ENCODE measurements around the gene SIPA1L3.

DNA sequence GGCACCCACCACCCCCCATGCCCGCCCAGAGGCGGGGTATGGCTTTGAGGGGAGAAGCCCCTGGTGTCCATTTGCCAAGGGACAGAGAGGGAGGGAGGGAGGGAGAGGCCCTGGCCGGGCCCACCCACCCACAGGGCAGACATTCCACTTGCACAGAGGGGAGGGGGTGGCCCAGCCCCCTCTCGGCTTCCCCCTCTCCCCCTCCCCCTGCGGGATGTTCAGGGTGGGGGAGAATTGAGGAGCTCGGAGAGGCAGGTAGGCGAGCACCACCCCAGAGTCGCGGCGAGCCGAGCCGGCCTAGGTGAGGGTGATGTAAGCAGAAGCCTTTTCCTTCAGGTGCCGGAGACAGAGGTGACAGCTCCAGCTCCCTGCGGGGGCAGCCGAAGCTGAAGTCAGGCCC is 304.8 kb downstream of the SIPA1L3 start:
- TF ChIP-seq, protein P1, sequence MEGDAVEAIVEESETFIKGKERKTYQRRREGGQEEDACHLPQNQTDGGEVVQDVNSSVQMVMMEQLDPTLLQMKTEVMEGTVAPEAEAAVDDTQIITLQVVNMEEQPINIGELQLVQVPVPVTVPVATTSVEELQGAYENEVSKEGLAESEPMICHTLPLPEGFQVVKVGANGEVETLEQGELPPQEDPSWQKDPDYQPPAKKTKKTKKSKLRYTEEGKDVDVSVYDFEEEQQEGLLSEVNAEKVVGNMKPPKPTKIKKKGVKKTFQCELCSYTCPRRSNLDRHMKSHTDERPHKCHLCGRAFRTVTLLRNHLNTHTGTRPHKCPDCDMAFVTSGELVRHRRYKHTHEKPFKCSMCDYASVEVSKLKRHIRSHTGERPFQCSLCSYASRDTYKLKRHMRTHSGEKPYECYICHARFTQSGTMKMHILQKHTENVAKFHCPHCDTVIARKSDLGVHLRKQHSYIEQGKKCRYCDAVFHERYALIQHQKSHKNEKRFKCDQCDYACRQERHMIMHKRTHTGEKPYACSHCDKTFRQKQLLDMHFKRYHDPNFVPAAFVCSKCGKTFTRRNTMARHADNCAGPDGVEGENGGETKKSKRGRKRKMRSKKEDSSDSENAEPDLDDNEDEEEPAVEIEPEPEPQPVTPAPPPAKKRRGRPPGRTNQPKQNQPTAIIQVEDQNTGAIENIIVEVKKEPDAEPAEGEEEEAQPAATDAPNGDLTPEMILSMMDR (IDR thresholded peaks at IDR 0.05), result no peak
- TF ChIP-seq POLR2A (IDR thresholded peaks at IDR 0.05), result no peak
